Epithelial cell of esophagus (primary cell): ENCODE data around the gene P2RY2.

Source experiments
- DNase-seq: peaks from one replicate; pipeline ENCODE4 v3.0.0; 2010; ENCODE audit warnings: low read depth
- H3K4me3 ChIP-seq: 2 replicates; pipeline ENCODE4 v1.5.1; 2011; ENCODE audit warnings: mild to moderate bottlenecking, low read length, control low read depth
- TF ChIP-seq, protein P1 (sequence below): IDR thresholded peaks from 2 replicates; pipeline ENCODE4 v1.5.1; 2011; ENCODE audit warnings: low read depth, mild to moderate bottlenecking, low read length, control low read depth, inconsistent platforms; ENCODE audit not compliant: insufficient read depth; ENCODE audit errors: missing control alignments

The P2RY2 gene

GRCh38 chr11:73215191-73216134 lies 2.6 kb upstream of the P2RY2 start:
- no peak overlapping the region for H3K4me3 ChIP-seq
- DNase-seq, result no peak
- TF ChIP-seq, protein P1, sequence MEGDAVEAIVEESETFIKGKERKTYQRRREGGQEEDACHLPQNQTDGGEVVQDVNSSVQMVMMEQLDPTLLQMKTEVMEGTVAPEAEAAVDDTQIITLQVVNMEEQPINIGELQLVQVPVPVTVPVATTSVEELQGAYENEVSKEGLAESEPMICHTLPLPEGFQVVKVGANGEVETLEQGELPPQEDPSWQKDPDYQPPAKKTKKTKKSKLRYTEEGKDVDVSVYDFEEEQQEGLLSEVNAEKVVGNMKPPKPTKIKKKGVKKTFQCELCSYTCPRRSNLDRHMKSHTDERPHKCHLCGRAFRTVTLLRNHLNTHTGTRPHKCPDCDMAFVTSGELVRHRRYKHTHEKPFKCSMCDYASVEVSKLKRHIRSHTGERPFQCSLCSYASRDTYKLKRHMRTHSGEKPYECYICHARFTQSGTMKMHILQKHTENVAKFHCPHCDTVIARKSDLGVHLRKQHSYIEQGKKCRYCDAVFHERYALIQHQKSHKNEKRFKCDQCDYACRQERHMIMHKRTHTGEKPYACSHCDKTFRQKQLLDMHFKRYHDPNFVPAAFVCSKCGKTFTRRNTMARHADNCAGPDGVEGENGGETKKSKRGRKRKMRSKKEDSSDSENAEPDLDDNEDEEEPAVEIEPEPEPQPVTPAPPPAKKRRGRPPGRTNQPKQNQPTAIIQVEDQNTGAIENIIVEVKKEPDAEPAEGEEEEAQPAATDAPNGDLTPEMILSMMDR, result no peak

GRCh38 chr11:73216465-73216864 lies 1.6 kb upstream of the P2RY2 start:
- TF ChIP-seq, protein P1, result no peak
- no peak for DNase-seq
- no peak overlapping the region for H3K4me3 ChIP-seq

DNA sequence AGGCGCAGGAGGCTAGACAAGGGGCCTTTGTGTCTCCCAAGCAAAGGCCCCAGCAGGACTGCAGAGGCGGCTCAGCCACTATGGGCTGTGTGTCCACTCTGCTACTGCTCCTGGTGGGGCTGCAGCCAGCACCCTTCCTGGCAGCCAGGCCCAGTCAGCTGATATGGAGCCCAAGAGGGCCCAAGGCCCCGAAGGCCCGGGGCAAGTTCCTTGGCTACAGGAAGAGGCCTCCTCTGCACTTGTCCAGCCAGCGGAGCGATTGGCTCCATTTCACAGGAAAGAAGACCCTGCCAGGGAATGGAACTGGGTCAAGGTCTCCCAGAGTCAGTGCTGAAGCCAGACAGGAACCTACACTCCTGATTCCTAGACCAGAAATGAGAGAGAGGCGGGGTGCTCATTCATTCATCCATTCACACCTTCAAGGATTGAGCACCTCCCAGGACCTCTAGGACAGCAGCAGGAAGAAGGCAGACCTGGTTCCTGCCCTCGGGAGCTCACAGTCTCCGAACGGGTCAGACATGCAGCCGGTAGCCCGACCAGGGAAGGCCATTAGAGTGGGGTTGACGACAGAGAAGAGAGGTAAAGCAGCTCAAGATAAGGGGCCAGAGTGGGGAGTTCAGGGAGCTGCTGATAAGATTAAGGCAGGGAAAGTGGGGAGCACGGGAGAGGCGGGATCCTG lies 811 bp upstream of the P2RY2 start:
- TF ChIP-seq, protein P1, result no peak
- peak overlapping the region; percentile 77 for H3K4me3 ChIP-seq
- DNase-seq, result no peak

- no peak for DNase-seq
- peak overlapping the region; percentile 77 for H3K4me3 ChIP-seq
- TF ChIP-seq, protein P1, result no peak
These were observed 323 bp upstream of the P2RY2 start for GRCh38 chr11:73217810-73218105.

DNA sequence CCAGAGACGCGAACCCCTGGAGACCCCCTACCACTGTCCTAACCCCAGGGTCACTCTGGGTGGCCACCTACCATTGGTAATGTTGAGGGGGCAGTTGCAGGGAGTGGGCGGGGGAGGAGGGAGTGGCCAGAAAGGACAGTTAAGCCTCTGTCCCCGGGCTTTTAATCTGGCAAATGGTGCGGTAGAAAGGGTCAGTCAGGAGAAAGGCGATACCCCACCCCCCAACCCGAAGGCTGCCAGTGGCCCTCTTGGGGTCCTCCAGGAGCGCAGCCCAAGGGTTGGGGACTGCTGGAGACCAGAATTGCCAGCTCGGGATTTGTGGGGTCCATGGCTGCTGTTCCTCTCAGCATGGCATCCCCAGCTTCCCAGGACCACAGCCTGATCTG lies 742 bp downstream of the P2RY2 start:
- H3K4me3 ChIP-seq, result peak overlapping the region; percentile 77
- no peak for DNase-seq
- TF ChIP-seq, protein P1, result no peak

DNA sequence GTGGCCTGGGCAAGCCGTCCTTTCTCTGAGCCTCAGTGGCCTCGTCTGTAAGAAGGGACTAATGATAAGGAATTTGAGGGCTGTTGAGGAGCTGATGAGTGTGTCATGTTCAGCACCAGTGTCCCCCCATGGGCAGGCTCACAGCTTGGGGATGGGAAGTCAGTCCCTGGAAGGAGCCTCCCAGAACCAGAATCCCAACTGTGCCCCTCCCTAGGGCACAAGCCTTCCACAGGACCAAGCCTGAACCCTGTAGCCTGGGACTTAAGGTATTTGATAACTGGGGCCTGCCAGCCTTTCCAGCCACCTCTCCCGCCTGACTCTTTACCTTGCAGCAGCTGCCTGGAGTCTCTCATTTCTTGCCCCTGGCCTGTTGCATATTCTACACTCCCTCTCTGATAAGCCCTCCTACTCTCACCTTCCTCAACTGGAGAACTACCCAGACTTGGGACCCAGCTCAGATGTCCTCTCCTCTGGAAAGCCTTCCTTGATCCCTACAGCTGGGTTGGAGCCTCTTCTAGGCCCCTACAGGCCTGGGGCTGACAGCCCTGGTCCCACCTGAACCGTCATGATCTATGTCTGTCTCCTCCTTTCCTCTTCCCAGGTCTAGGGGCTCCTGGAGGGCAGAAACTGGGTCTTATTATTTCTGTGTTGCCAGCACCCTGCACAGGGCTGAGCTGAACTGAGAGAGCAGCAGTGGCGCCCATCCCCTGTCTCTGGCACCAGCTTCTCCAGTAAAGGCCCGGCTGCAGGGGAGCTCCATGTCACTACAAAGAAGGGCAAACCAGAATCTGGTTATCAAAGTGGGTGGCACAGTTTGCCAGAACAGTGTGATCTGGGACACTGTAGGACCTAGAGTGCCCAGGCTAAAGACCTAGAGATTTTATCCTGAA lies 1.6 kb downstream of the P2RY2 start:
- DNase-seq, result no peak
- peak overlapping the region; percentile 77 for H3K4me3 ChIP-seq
- TF ChIP-seq, protein P1, result no peak
